GM12891 (cell line): ENCODE results near the gene LRP1B.
"Not testable (repeated sequence)": the region's sequence is repeated elsewhere in the genome, so short reads cannot be mapped to it uniquely, and the experiment has no call there.

Source experiments
- POLR2A ChIP-seq: IDR thresholded peaks from 2 replicates; pipeline ENCODE4 v1.6.1; 2011; ENCODE audit warnings: low read depth, low read length, control low read depth
- POLR2AphosphoS5 ChIP-seq: IDR thresholded peaks from 2 replicates; pipeline ENCODE4 v1.6.1; 2011; ENCODE audit warnings: low read depth, low read length, control low read depth
- POU2F2 ChIP-seq: IDR thresholded peaks from 2 replicates; pipeline ENCODE4 v1.6.1; 2011; ENCODE audit warnings: low read depth, mild to moderate bottlenecking, control low read depth, low read length, moderate library complexity
- SPI1 ChIP-seq: IDR thresholded peaks from 2 replicates; pipeline ENCODE4 v1.6.1; 2011; ENCODE audit warnings: low read depth, low read length, control low read depth
- TAF1 ChIP-seq: IDR thresholded peaks from 2 replicates; pipeline ENCODE4 v1.6.1; 2011; ENCODE audit warnings: low read depth, low read length, control low read depth

GRCh38 chr2:140344266-140344665, 1786.5 kb downstream of the LRP1B start:
- TF ChIP-seq POLR2AphosphoS5, POLR2A, TAF1, SPI1, POU2F2: not testable (repeated sequence)
